Retinal pigment epithelial cell (primary cell): ENCODE measurements around the gene UBQLN3.

ENCODE experiments used
- DNase-seq: peaks from one replicate; pipeline ENCODE4 v3.0.0-alpha.2; 2010; ENCODE audit warnings: low read depth
- H3K4me3 ChIP-seq: 2 replicates; pipeline ENCODE4 v1.5.1; 2011; ENCODE audit warnings: mild to moderate bottlenecking, low read length, control low read depth, moderate library complexity
- CTCF ChIP-seq: conservative IDR thresholded peaks from 2 replicates; pipeline ENCODE4 v1.5.1; 2011; ENCODE audit warnings: low read depth, low read length, control low read depth, inconsistent platforms

Gene UBQLN3

DNA sequence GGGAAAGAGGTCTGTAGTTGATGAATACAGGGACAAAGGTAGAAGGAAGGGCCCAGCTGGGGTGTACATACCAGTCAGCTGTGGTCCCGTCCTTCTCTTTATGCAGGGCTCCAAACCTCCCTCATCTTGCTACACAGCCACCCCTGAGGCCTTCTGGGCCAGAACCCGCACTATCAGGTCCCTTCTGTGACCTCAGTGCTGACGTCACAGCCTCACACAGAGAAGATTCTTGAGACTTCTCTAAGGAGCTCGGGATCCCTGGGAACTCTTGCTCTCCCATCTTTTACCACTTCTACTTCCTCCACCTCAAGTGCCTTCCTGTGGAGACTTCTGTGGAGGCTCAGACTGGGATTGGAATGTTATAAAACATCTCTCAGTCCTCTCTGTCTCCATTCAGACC is at the start of gene UBQLN3:
Gene UBQLN3, minus strand, starts transcription at position 155 of the 400 bp plus-strand sequence. CDS start 399 bp downstream, outside the sequence.
- TF ChIP-seq CTCF: no peak
- no peak within 1 kb of the TSS for H3K4me3 ChIP-seq
- DNase-seq: no peak

DNA sequence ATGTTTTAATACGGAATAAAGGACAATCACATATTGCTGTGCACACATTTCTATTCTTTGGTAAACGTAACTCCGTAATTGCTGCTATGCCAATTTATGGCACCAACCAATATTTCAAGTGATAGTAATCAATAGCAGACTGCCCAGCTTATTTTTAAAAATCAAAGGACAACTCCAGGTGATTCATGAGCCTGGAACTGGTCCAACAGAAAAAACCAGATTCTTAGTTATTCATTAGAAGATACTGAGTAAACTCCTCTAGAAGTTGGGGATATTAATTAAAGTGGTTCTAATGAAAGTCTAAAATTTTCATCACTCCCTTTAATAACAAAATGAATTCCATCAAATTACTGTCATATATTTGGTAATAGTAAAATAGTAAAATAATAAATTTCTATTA is 48.0 kb upstream of the UBQLN3 start:
- no peak for TF ChIP-seq CTCF
- H3K4me3 ChIP-seq: no peak overlapping the region
- DNase-seq: no peak

DNA sequence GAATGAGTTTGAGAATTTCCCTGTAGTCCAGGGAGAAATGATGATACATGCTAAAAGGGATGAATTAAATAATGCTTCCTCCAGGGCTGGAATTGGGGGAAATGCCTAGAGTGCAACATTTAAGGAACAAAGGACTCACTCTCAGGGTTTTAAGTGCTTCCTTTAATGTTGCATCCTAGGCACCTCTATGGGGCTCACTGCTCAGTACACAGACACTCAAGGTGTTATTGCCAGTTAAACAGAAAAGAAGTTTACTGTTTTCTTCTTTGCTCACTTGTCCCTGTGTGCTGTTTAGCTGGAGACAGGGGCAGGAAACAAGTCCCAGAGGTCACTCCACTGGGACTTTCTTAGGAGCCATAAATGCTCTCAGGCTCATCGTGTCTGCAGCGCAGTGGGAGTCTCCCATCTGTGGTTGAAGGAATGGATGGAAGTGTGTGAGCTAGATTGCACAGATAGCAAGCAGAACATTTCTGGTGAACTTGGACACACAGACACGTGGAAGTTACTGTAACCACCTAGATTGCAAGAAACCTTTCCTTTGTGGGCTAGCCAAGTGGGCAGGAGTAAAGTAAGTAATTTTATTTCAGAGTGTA is 46.9 kb upstream of the UBQLN3 start:
- TF ChIP-seq CTCF: no peak
- H3K4me3 ChIP-seq: no peak overlapping the region
- no peak for DNase-seq

DNA sequence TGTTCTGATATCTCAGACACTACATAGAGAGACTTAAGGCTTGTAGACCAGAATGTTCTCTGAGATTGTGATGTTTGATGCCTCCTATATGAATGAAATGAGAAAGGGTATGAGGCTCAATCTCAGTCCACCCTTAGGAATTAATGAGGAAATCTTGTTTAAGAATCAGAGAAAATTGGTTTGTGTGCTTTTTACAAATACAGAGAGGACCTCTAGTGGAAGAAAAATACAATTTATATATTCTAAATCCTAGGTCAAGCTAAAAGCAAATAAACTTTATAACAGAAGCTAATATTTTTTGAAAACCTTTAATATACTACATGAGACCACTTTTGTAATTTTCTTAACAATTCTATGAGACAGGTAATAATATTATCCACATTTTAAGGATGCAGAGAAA is 43.6 kb upstream of the UBQLN3 start:
- no peak overlapping the region for H3K4me3 ChIP-seq
- no peak for DNase-seq
- TF ChIP-seq CTCF: peak; percentile 12

GRCh38 chr11:5550440-5551095 is 40.8 kb upstream of the UBQLN3 start:
- peak; percentile 31 for DNase-seq
- H3K4me3 ChIP-seq: no peak overlapping the region
- no peak for TF ChIP-seq CTCF

DNA sequence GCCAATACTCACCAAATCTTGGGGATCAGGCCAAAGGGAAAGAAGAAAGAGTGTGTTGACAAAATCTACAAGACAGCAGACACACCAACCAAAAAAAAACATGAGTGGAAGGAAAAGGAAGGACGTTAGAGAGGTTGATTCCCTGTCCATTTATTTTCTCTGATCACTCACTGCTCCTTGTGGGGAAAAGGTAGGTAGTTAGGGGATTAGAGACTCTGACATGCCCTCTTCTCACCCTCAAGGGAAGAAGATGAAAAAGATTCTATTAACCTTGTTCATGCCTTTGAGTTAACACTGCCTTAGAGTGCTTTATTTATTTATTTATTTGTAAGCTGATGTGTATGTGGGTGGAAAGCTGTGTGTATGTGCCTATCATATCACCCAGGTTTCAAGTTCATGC is 38.7 kb upstream of the UBQLN3 start, which contains the start of gene OR52H1:
Gene OR52H1, minus strand, starts transcription at position 101 of the 400 bp plus-strand sequence. CDS start 3,035 bp downstream, outside the sequence.
- no peak within 1 kb of the TSS for H3K4me3 ChIP-seq
- TF ChIP-seq CTCF: no peak
- DNase-seq: no peak

DNA sequence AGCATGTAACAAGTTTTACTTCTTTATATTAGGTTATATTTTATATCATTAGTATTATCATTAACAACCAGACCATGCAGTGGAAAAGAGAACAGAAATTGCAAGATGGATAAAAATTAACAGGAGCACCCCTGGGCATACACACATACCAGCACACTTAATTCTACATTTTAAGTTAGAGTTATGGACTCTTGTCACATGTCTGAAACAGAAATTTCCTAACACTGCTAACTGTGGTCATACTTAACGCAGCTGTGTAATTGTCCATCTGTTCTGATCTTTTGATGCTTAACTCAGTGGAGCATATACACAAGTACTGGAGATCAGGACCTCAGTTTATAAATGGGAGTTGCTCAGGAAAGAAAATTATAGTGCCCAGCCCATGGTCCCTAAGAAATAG is 38.2 kb upstream of the UBQLN3 start:
- no peak overlapping the region for H3K4me3 ChIP-seq
- no peak for DNase-seq
- TF ChIP-seq CTCF: no peak
